ENCODE measurements around the gene BACE2. TPM values are rescaled to one million over a fixed set of nuclear protein-coding genes. Genes with fewer than 3 reads are reported as not detected.

BACE2 gene
- total and polyA plus RNA-seq, 2 of the 4 experiments (the other 2 are of a cell fraction), result 17.0 to 35.5 TPM

- H3K9me1 ChIP-seq (ENCODE audit: insufficient read depth, low read length), result peaks cover 2% of the 10 kb centered on the region; the same call in 1 of the 2 replicates
- ChIA-PET CTCF (no interaction called here), POLR2A (ENCODE audit: unreplicated experiment) (no interaction called here)
- intact Hi-C loops (cut with micrococcal nuclease) (no loop called here), dilution Hi-C loops (cut with HindIII; ENCODE audit: low sequenced_read_pairs, unreplicated experiment) (no loop called here), in situ Hi-C loops (cut with MboI; ENCODE audit: low sequenced_read_pairs) (no loop called here)
- H3K14ac ChIP-seq (replicated peaks; ENCODE audit: low read depth, low read length), result no peak overlapping the region
- H4K5ac ChIP-seq (ENCODE audit: low read depth, low read length), result no peak overlapping the region
- no peak overlapping the region for H3K56ac ChIP-seq (ENCODE audit: extremely low read depth, insufficient read depth, low read length)
- H2AFZ ChIP-seq (replicated peaks; ENCODE audit: low read length, poor library complexity), result no peak overlapping the region
- no peaks in the 10 kb centered on the region for H4K20me1 ChIP-seq (ENCODE audit: insufficient read depth, low read length)
- H2BK20ac ChIP-seq (ENCODE audit: low read depth, low read length), result no peak overlapping the region
- no peaks in the 10 kb centered on the region for H3K4me1 ChIP-seq (ENCODE audit: control insufficient read depth, insufficient read depth, low read length)
- H3K4ac ChIP-seq (ENCODE audit: low read depth, low read length), result no peak overlapping the region
- H2AK5ac ChIP-seq (ENCODE audit: low read depth, low read length), result no peak overlapping the region
- H3K9ac ChIP-seq (ENCODE audit: low read depth, low read length), result no peak overlapping the region
- H3K18ac ChIP-seq (ENCODE audit: low read depth, low read length), result no peak overlapping the region
- no peak overlapping the region for H4K91ac ChIP-seq (ENCODE audit: insufficient read depth, low read depth, low read length)
- H3K27ac ChIP-seq (ENCODE audit: insufficient read depth, low read length), result no peak overlapping the region
- no peak overlapping the region for H4K8ac ChIP-seq (ENCODE audit: low read depth in 2 of 2, low read length in 2 of 2)
- no peak overlapping the region for H3K23ac ChIP-seq (ENCODE audit: low read depth, low read length)
- no peaks in the 10 kb centered on the region for H3K27me3 ChIP-seq (ENCODE audit: control insufficient read depth, insufficient read depth, low read length)
- H3K36me3 ChIP-seq (ENCODE audit: control insufficient read depth, insufficient read depth, low read length), result peaks cover 5% of the 10 kb centered on the region; the same call in 1 of the 2 replicates
- no peaks in the 10 kb centered on the region for H3K79me1 ChIP-seq (ENCODE audit: low read depth in 1 of 2, low read length in 2 of 2)
- ATAC-seq (ENCODE audit: low read depth), result no peak
- no peak overlapping the region for H2BK120ac ChIP-seq (ENCODE audit: low read depth, low read length)
- WGBS, 2 experiments (ENCODE audit: extremely low coverage in 2 of 2, insufficient read length in 1 of 2), result 67% methylated on average over 3 of the region's 8 CpGs; no CpG with 5 or more reads in 1 of the 2 experiments
- no peak overlapping the region for H3K4me2 ChIP-seq (ENCODE audit: low read depth, low read length)
- no TSS peak for BruUV-seq (replicated peaks)
- H3K9me3 ChIP-seq (ENCODE audit: control insufficient read depth, insufficient read depth, low read length), result no peaks in the 10 kb centered on the region
- no peak overlapping the region for H2BK15ac ChIP-seq (ENCODE audit: low read depth, low read length)
- TF ChIP-seq CHD1 (IDR thresholded peaks at IDR 0.05; ENCODE audit: low read depth, low read length) (no peak), MXI1 (IDR thresholded peaks at IDR 0.05; ENCODE audit: borderline replicate concordance, low read depth, low read length) (no peak), SMC3 (IDR thresholded peaks at IDR 0.05; ENCODE audit: low read depth, low read length) (no peak), USF2 (IDR thresholded peaks at IDR 0.05; ENCODE audit: low read depth, low read length) (no peak), RFX5 (IDR thresholded peaks at IDR 0.05; ENCODE audit: low read depth, low read length) (no peak)
- H3K4me3 ChIP-seq (ENCODE audit: insufficient read depth, low read depth, low read length), result no peak overlapping the region
- no peak for DNase-seq
- no peak overlapping the region for H2AK9ac ChIP-seq (replicated peaks; ENCODE audit: low read depth, low read length, poor library complexity)
- no peak overlapping the region for H2BK5ac ChIP-seq (ENCODE audit: low read depth, low read length, poor library complexity, severe bottlenecking)
Measured at GRCh38 chr21:41241341-41241740, 73.4 kb downstream of the BACE2 start.

All from IMR-90 (cell line).